Endothelial cell of umbilical vein (primary cell): Measurements from ENCODE around the gene ATOSA.

ENCODE experiments used
- EZH2 ChIP-seq: IDR thresholded peaks from 2 replicates; pipeline ENCODE4 v1.6.1; 2012; ENCODE audit warnings: borderline replicate concordance, low read depth, mild to moderate bottlenecking, moderate library complexity, low read length, inconsistent platforms; ENCODE audit not compliant: severe bottlenecking
- FOS ChIP-seq: IDR thresholded peaks from 2 replicates; pipeline ENCODE4 v1.6.1; 2011; ENCODE audit warnings: mild to moderate bottlenecking, low read length, moderate library complexity, borderline replicate concordance; ENCODE audit not compliant: insufficient read depth
- JUN ChIP-seq: IDR thresholded peaks from 2 replicates; pipeline ENCODE4 v1.6.1; 2011; ENCODE audit warnings: borderline replicate concordance, low read depth; ENCODE audit not compliant: insufficient read length, insufficient read depth
- MAX ChIP-seq: IDR thresholded peaks from 2 replicates; pipeline ENCODE4 v1.6.1; 2011; ENCODE audit not compliant: insufficient read depth, insufficient read length
- MYC ChIP-seq: IDR thresholded peaks from one replicate; pipeline ENCODE4 v1.6.1; 2011; ENCODE audit warnings: mild to moderate bottlenecking, low read depth, low read length
- POLR2A ChIP-seq: IDR thresholded peaks from 2 replicates; pipeline ENCODE4 v1.6.1; 2012; ENCODE audit warnings: low read depth, mild to moderate bottlenecking, control low read depth, low read length
- TF ChIP-seq, protein P1 (sequence below), 2 donors: IDR thresholded peaks; 1 replicate in 1 of 2; 2 replicates in 1 of 2; pipeline ENCODE4 v1.5.1; 2011; ENCODE audit warnings: low read length in 2 of 2, mild to moderate bottlenecking in 2 of 2, moderate library complexity in 2 of 2, control low read depth in 1 of 2, inconsistent platforms in 1 of 2, low read depth in 1 of 2; ENCODE audit not compliant: insufficient read depth in 1 of 2; ENCODE audit errors: extremely low read depth in 1 of 2

GRCh38 chr15:52677593-52678467 is 1.4 kb downstream of the ATOSA start:
- TF ChIP-seq, protein P1, sequence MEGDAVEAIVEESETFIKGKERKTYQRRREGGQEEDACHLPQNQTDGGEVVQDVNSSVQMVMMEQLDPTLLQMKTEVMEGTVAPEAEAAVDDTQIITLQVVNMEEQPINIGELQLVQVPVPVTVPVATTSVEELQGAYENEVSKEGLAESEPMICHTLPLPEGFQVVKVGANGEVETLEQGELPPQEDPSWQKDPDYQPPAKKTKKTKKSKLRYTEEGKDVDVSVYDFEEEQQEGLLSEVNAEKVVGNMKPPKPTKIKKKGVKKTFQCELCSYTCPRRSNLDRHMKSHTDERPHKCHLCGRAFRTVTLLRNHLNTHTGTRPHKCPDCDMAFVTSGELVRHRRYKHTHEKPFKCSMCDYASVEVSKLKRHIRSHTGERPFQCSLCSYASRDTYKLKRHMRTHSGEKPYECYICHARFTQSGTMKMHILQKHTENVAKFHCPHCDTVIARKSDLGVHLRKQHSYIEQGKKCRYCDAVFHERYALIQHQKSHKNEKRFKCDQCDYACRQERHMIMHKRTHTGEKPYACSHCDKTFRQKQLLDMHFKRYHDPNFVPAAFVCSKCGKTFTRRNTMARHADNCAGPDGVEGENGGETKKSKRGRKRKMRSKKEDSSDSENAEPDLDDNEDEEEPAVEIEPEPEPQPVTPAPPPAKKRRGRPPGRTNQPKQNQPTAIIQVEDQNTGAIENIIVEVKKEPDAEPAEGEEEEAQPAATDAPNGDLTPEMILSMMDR (IDR thresholded peaks at IDR 0.05; ENCODE audit: extremely low read depth in 1 of 2, insufficient read depth in 1 of 2, low read depth in 1 of 2, low read length in 2 of 2), result no peak
- TF ChIP-seq FOS (no peak), MAX (no peak), POLR2A (no peak), EZH2 (no peak), JUN (no peak), MYC (no peak)
